ENCODE results near the gene TMEM63A. TPM values are rescaled to one million over a fixed set of nuclear protein-coding genes. Genes with fewer than 3 reads are reported as not detected.

Gene TMEM63A
- total and polyA plus RNA-seq, 2 of the 13 experiments (the other 11 are each of a cell fraction or from before 2014, with no cell fraction given) = 23.9 to 53.3 TPM

- Histone ChIP-seq H3K9ac (ENCODE audit: insufficient read depth, low read depth, low read length) (no peak overlapping the region), H3K36me3 (replicated peaks in 1 of 2; ENCODE audit: control insufficient read depth in 1 of 2, insufficient read depth in 2 of 2, low read length in 2 of 2) (peaks cover 27 to 70% of the 10 kb centered on the region in 2 experiments; a peak in 4 of 5 replicates), H3K9me3 (ENCODE audit: low read length) (no peaks in the 10 kb centered on the region), H3K27ac (ENCODE audit: extremely low read length, insufficient read depth, low read length) (no peak overlapping the region), H3K4me3 (replicated peaks in 1 of 3; ENCODE audit: insufficient read depth in 1 of 3, low read depth in 2 of 3, low read length in 3 of 3) (no peak overlapping the region), H3K79me2 (ENCODE audit: insufficient read depth, low read length) (no peaks in the 10 kb centered on the region), H4K20me1 (ENCODE audit: insufficient read depth, low read length) (no peaks in the 10 kb centered on the region), H3K27me3 (ENCODE audit: control insufficient read depth in 1 of 2, insufficient read depth in 2 of 2, low read length in 2 of 2) (no peaks in the 10 kb centered on the region), H2AFZ (ENCODE audit: low read length) (no peak overlapping the region), H3K4me2 (ENCODE audit: low read depth, low read length) (no peak overlapping the region), H3K4me1 (ENCODE audit: insufficient read depth, low read length) (peaks cover 12% of the 10 kb centered on the region)
- FAIRE-seq = no peak
- POLR2A ChIA-PET = no interaction called here
- no peak for ATAC-seq
- intact Hi-C loops (cut with micrococcal nuclease; ENCODE audit: unreplicated experiment) (no loop called here), in situ Hi-C loops (cut with HindIII; ENCODE audit: extremely low pct_ligation_motif_present, low pct_unique_long_range_greater_than_20kb) (no loop called here)
- CTCF ChIA-PET (ENCODE audit: low intra/inter-chr PET ratio, low total read pairs) = no interaction called here
- BruUV-seq (replicated peaks) = no TSS peak
- DNase-seq (ENCODE audit: low spot score) = no peak
- 95% methylated on average over 13 of the region's 13 CpGs for WGBS (ENCODE audit: low lambda C conversion rate)
- TF ChIP-seq SMARCC2 (IDR thresholded peaks at IDR 0.05) (no peak), PTBP1 (IDR thresholded peaks at IDR 0.05; ENCODE audit: low read depth, low read length, poor library complexity, severe bottlenecking) (no peak), NCOA2 (CRISPR knock-in tag; IDR thresholded peaks at IDR 0.05) (no peak), ZNF142 (CRISPR knock-in tag; IDR thresholded peaks at IDR 0.05) (no peak), KDM1A (CRISPR knock-in tag; IDR thresholded peaks at IDR 0.05) (no peak), ZFP90 (CRISPR knock-in tag; IDR thresholded peaks at IDR 0.05; ENCODE audit: borderline replicate concordance) (no peak), ZNF235 (CRISPR knock-in tag; IDR thresholded peaks at IDR 0.05; ENCODE audit: borderline replicate concordance) (no peak)
These were observed 20.2 kb downstream of the TMEM63A start for GRCh38 chr1:225861834-225862580.

Measured in HepG2 (cell line).